HepG2 (cell line): ENCODE data around the gene DIAPH1. TPM values are rescaled to one million over a fixed set of nuclear protein-coding genes. Genes with fewer than 3 reads are reported as not detected.

Source experiments
- CREB3 ChIP-seq: sonication (generic); formaldehyde crosslinking; IDR thresholded peaks from 2 replicates; pipeline ENCODE4 v1.5.0; 2020; ENCODE audit warnings: missing genetic modification reagents
- GLI4 ChIP-seq: sonication (generic); formaldehyde crosslinking; IDR thresholded peaks from 2 replicates; pipeline ENCODE4 v1.5.1; 2020; ENCODE audit warnings: missing genetic modification reagents, mild to moderate bottlenecking, moderate library complexity, borderline replicate concordance
- GZF1 ChIP-seq: sonication (generic); formaldehyde crosslinking; IDR thresholded peaks from 2 replicates; pipeline ENCODE4 v1.5.1; 2020; ENCODE audit warnings: mild to moderate bottlenecking, missing genetic modification reagents
- ONECUT2 ChIP-seq: sonication (generic); formaldehyde crosslinking; IDR thresholded peaks from 2 replicates; pipeline ENCODE4 v1.4.0; 2020; ENCODE audit warnings: missing genetic modification reagents
- PTBP1 ChIP-seq: fragments of 200-400 bp; formaldehyde crosslinking; IDR thresholded peaks from 2 replicates; pipeline ENCODE4 v1.6.1; 2018; ENCODE audit warnings: low read length, low read depth; ENCODE audit not compliant: poor library complexity, severe bottlenecking
- XBP1 ChIP-seq: sonication (generic); formaldehyde crosslinking; IDR thresholded peaks from 2 replicates; pipeline ENCODE4 v1.5.0; 2020; ENCODE audit warnings: missing genetic modification reagents
- ZHX2 ChIP-seq, 2 experiments: sonication (generic) in 1 of 2; formaldehyde crosslinking in 1 of 2; IDR thresholded peaks; 2 replicates each; pipeline versions ENCODE4 v1.6.1 to v1.9.0; 2014 to 2022; ENCODE audit warnings: antibody characterized with exemption in 1 of 2, borderline replicate concordance in 1 of 2, inconsistent platforms in 1 of 2, low read depth in 1 of 2, missing genetic modification reagents in 1 of 2
- ZNF329 ChIP-seq: sonication (generic); formaldehyde crosslinking; IDR thresholded peaks from 2 replicates; pipeline ENCODE4 v1.9.0; 2021; ENCODE audit warnings: low read depth, mild to moderate bottlenecking, missing genetic modification reagents
- ZNF512 ChIP-seq: sonication (generic); formaldehyde crosslinking; IDR thresholded peaks from 2 replicates; pipeline ENCODE4 v1.4.0; 2020; ENCODE audit warnings: mild to moderate bottlenecking, missing genetic modification reagents
- ZNF816 ChIP-seq: sonication (generic); formaldehyde crosslinking; IDR thresholded peaks from 2 replicates; pipeline ENCODE4 v1.8.0; 2022; ENCODE audit warnings: missing genetic modification reagents, mild to moderate bottlenecking, borderline replicate concordance
- ZNF891 ChIP-seq: sonication (generic); formaldehyde crosslinking; IDR thresholded peaks from 2 replicates; pipeline ENCODE4 v1.5.0; 2020; ENCODE audit warnings: mild to moderate bottlenecking, missing genetic modification reagents
- polyA plus RNA-seq, 8 experiments: library from polyadenylated mRNA; depleted of rRNA in 3 of 8; stranded (reverse) in 7 of 8; unstranded in 1 of 8; fragments of >200 nt; fragmentation: Illumina TruSeq in 4 of 8; extraction: Trizol in 4 of 8; gene quantifications; 2 replicates each; pipeline versions ENCODE4 v1.2.1 to v1.2.3, GENCODE V29; 2011 to 2016; ENCODE audit warnings: low read depth in 4 of 8, missing spikeins in 1 of 8, mixed read lengths in 1 of 8; ENCODE audit not compliant: insufficient read depth in 1 of 8
- total RNA-seq, 5 experiments: library from RNA; depleted of rRNA; stranded (reverse); fragments of >200 nt; fragmentation: Illumina TruSeq; extraction: Trizol; gene quantifications; 2 replicates each; pipeline ENCODE4 v1.2.3, GENCODE V29; 2016; ENCODE audit warnings: low read depth in 1 of 5

Gene DIAPH1
- total and polyA plus RNA-seq, 2 of the 13 experiments (the other 11 are each of a cell fraction or from before 2014, with no cell fraction given), result 25.1 to 33.9 TPM

GRCh38 chr5:141634720-141635119 is 15.9 kb upstream of the DIAPH1 start (continued):
- TF ChIP-seq CREB3 (CRISPR knock-in tag) (no peak), ZNF329 (CRISPR knock-in tag) (no peak), ONECUT2 (no peak), ZNF816 (CRISPR knock-in tag) (no peak), GLI4 (CRISPR knock-in tag) (no peak), XBP1 (CRISPR knock-in tag) (no peak), GZF1 (no peak), ZNF891 (no peak), ZNF512 (CRISPR knock-in tag) (no peak), PTBP1 (no peak), ZHX2 (IDR thresholded peaks at IDR 0.05; ENCODE audit: low read depth) (no peak), ZHX2 (CRISPR knock-in tag; IDR thresholded peaks at IDR 0.05; ENCODE audit: borderline replicate concordance) (no peak)
